HepG2 (cell line): ENCODE results near the gene ANG. TPM values are rescaled to one million over a fixed set of nuclear protein-coding genes. Genes with fewer than 3 reads are reported as not detected.

ENCODE experiments used
- EED ChIP-seq: sonication (generic); formaldehyde crosslinking; IDR thresholded peaks from 2 replicates; pipeline ENCODE4 v1.5.0; 2020; ENCODE audit warnings: mild to moderate bottlenecking, missing genetic modification reagents
- GATA4 ChIP-seq: sonication (generic); IDR thresholded peaks from 2 replicates; pipeline ENCODE4 v1.6.1; 2016; ENCODE audit warnings: antibody characterized with exemption, low read depth, borderline replicate concordance
- HOXA3 ChIP-seq: sonication (generic); formaldehyde crosslinking; IDR thresholded peaks from 2 replicates; pipeline ENCODE4 v1.5.0; 2020; ENCODE audit warnings: missing genetic modification reagents
- KAT2B ChIP-seq: fragments of 150-350 bp; IDR thresholded peaks from 2 replicates; pipeline ENCODE4 v1.6.1; 2014; ENCODE audit warnings: low read depth, low read length, borderline replicate concordance
- LRRFIP1 ChIP-seq: sonication (generic); formaldehyde crosslinking; conservative IDR thresholded peaks from 2 replicates; pipeline ENCODE4 v1.4.0; 2020; ENCODE audit warnings: missing genetic modification reagents
- MXI1 ChIP-seq: IDR thresholded peaks from 3 replicates; pipeline ENCODE4 v1.6.1; 2012; ENCODE audit warnings: low read depth, low read length, inconsistent platforms, borderline replicate concordance
- NCOA5 ChIP-seq: sonication (generic); formaldehyde crosslinking; IDR thresholded peaks from 2 replicates; pipeline ENCODE4 v1.4.0; 2020; ENCODE audit warnings: missing genetic modification reagents
- PHF20 ChIP-seq: sonication (generic); formaldehyde crosslinking; IDR thresholded peaks from 2 replicates; pipeline ENCODE4 v1.5.0; 2020; ENCODE audit warnings: mild to moderate bottlenecking, missing genetic modification reagents
- ZBED4 ChIP-seq: sonication (generic); formaldehyde crosslinking; IDR thresholded peaks from 2 replicates; pipeline ENCODE4 v1.4.0; 2020; ENCODE audit warnings: missing genetic modification reagents, borderline replicate concordance
- ZFP36L2 ChIP-seq: sonication (generic); formaldehyde crosslinking; IDR thresholded peaks from 2 replicates; pipeline ENCODE4 v1.4.0; 2020; ENCODE audit warnings: missing genetic modification reagents
- ZNF335 ChIP-seq: sonication (generic); formaldehyde crosslinking; IDR thresholded peaks from 2 replicates; pipeline ENCODE4 v1.4.0; 2020; ENCODE audit warnings: missing genetic modification reagents
- ZNF484 ChIP-seq: sonication (generic); formaldehyde crosslinking; IDR thresholded peaks from 2 replicates; pipeline ENCODE4 v1.5.1; 2020; ENCODE audit warnings: mild to moderate bottlenecking, low read depth, missing genetic modification reagents, borderline replicate concordance
- ZNF512 ChIP-seq: sonication (generic); formaldehyde crosslinking; IDR thresholded peaks from 2 replicates; pipeline ENCODE4 v1.4.0; 2020; ENCODE audit warnings: mild to moderate bottlenecking, missing genetic modification reagents
- ZNF550 ChIP-seq: sonication (generic); formaldehyde crosslinking; IDR thresholded peaks from 2 replicates; pipeline ENCODE4 v1.4.0; 2020; ENCODE audit warnings: mild to moderate bottlenecking, missing genetic modification reagents, borderline replicate concordance
- ZNF567 ChIP-seq: sonication (generic); formaldehyde crosslinking; IDR thresholded peaks from 2 replicates; pipeline ENCODE4 v1.8.1; 2023; ENCODE audit warnings: mild to moderate bottlenecking, missing genetic modification reagents, borderline replicate concordance
- ZNF644 ChIP-seq: IDR thresholded peaks from 2 replicates; pipeline ENCODE4 v1.6.1; 2016; ENCODE audit warnings: low read depth
- ZNF761 ChIP-seq: sonication (generic); formaldehyde crosslinking; conservative IDR thresholded peaks from 2 replicates; pipeline ENCODE4 v1.4.0; 2020; ENCODE audit warnings: mild to moderate bottlenecking, missing genetic modification reagents
- ZNF772 ChIP-seq: sonication (generic); formaldehyde crosslinking; IDR thresholded peaks from 2 replicates; pipeline ENCODE4 v1.5.0; 2020; ENCODE audit warnings: mild to moderate bottlenecking, missing genetic modification reagents
- ZNF800 ChIP-seq: sonication (generic); formaldehyde crosslinking; IDR thresholded peaks from 2 replicates; pipeline ENCODE4 v1.4.0; 2020; ENCODE audit warnings: missing genetic modification reagents
- polyA plus RNA-seq, 8 experiments: library from polyadenylated mRNA; depleted of rRNA in 3 of 8; stranded (reverse) in 7 of 8; unstranded in 1 of 8; fragments of >200 nt; fragmentation: Illumina TruSeq in 4 of 8; extraction: Trizol in 4 of 8; gene quantifications; 2 replicates each; pipeline versions ENCODE4 v1.2.1 to v1.2.3, GENCODE V29; 2011 to 2016; ENCODE audit warnings: low read depth in 4 of 8, missing spikeins in 1 of 8, mixed read lengths in 1 of 8; ENCODE audit not compliant: insufficient read depth in 1 of 8
- total RNA-seq, 5 experiments: library from RNA; depleted of rRNA; stranded (reverse); fragments of >200 nt; fragmentation: Illumina TruSeq; extraction: Trizol; gene quantifications; 2 replicates each; pipeline ENCODE4 v1.2.3, GENCODE V29; 2016; ENCODE audit warnings: low read depth in 1 of 5

ANG gene
- total and polyA plus RNA-seq, 2 of the 13 experiments (the other 11 are each of a cell fraction or from before 2014, with no cell fraction given): 83.6 to 401 TPM

- TF ChIP-seq ZNF772: no peak
- no peak for TF ChIP-seq GATA4
- no peak for TF ChIP-seq ZNF644 (CRISPR knock-in tag)
- TF ChIP-seq ZNF550: no peak
- no peak for TF ChIP-seq NCOA5 (CRISPR knock-in tag)
- TF ChIP-seq MXI1: no peak
- no peak for TF ChIP-seq ZFP36L2 (CRISPR knock-in tag)
- no peak for TF ChIP-seq ZNF335 (CRISPR knock-in tag)
- no peak for TF ChIP-seq HOXA3 (CRISPR knock-in tag)
- no peak for TF ChIP-seq LRRFIP1
- no peak for TF ChIP-seq ZBED4 (CRISPR knock-in tag)
- TF ChIP-seq ZNF484 (CRISPR knock-in tag): no peak
- no peak for TF ChIP-seq ZNF761
- peak; percentile 43; the same call in 1 of the 2 replicates for TF ChIP-seq PHF20 (CRISPR knock-in tag)
- no peak for TF ChIP-seq ZNF512 (CRISPR knock-in tag)
- no peak for TF ChIP-seq KAT2B
- TF ChIP-seq ZNF567 (CRISPR knock-in tag): no peak
- TF ChIP-seq EED: no peak
- peak; percentile 11; the same call in 1 of the 2 replicates for TF ChIP-seq ZNF800 (CRISPR knock-in tag)
Observed at GRCh38 chr14:20683125-20683890, 5.3 kb upstream of the ANG start (continued).
